Left cardiac atrium (tissue), 4 donors: ENCODE measurements around the gene PGA4. TPM values are rescaled to one million over a fixed set of nuclear protein-coding genes. Genes with fewer than 3 reads are reported as not detected.
"Not testable (repeated sequence)": the region's sequence is repeated elsewhere in the genome, so short reads cannot be mapped to it uniquely, and the experiment has no call there.

Source experiments
- ATAC-seq, 2 donors: fragments of 200-7000 bp; cut with Tn5 transposase; one replicate each; pipeline ENCODE4 v1.9.1; 2020; ENCODE audit warnings: mild to moderate bottlenecking in 2 of 2, moderate library complexity in 2 of 2
- DNase-seq: peaks from one replicate; pipeline ENCODE4 v3.0.0-alpha.2; 2020
- intact Hi-C, 2 donors: fragments of 100-400 bp; cut with DNase I; formaldehyde crosslinking; loops; one replicate each; pipeline versions ENCODE4 v1.14.1 to v1.15.1; 2022 to 2023
- total RNA-seq, 2 donors: library from RNA; stranded (reverse); fragmentation: NEBNext Ultra II Directional; extraction: Animal tissue kit (Norgen Biotek cat#: 25700); gene quantifications; one replicate each; pipeline ENCODE4 v1.2.1, GENCODE V29; 2021
- donor health status: DM: no; HTN: yes; CAD: no.
- donor health status: DM: no; HTN: yes; CAD: no; lungs with severe emphysema.
- donor health status: DM: yes; HTN: yes; CAD: no.
- donor health status: Dilated cardiomyopathy.

PGA4 gene
- total RNA-seq, 2 donors from 2014 or later = 0.41 to 3.0 TPM

DNA sequence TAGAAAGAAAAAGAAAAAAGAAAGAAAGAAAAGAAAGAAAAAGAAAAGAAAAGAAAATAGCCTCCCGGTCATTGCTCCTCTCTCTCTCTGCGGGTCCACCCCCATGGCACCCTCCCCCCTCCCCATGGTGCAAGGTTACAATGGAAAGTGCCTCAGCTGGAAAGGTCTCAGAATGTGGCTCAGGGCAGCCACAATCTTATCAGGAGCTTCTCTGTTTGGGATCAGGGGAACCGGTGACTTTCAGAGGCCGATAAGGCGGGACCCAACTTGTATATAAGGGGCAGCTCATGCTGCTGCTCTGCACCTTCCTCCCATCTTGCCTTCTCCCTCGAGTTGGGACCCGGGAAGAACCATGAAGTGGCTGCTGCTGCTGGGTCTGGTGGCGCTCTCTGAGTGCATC lies 18.7 kb downstream of the PGA4 start, which contains the start of gene PGA5:
Gene PGA5, plus strand, starts transcription at position 301 of the 400 bp plus-strand sequence. Its CDS starts 52 bp downstream, at position 353.
- ATAC-seq, intact Hi-C loops: not testable (repeated sequence)

DNA sequence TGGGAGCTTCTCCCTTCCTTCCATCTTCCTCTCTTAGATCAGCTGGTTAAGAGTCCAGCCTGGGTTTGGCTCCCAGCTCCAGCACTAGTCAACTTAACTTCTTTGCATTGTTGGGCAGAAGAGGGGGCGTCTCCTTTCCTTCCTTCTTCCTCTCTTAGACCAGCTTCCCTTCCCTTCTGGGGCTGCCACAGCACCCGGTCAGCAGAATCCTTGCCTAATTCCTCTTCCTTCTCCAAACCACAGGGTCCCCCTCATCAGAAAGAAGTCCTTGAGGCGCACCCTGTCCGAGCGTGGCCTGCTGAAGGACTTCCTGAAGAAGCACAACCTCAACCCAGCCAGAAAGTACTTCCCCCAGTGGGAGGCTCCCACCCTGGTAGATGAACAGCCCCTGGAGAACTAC lies 19.4 kb downstream of the PGA4 start:
- intact Hi-C loops, DNase-seq: not testable (repeated sequence)
- ATAC-seq = peak; percentile 33 to 77

More for the DNA sequence above, 18.7 kb downstream of the PGA4 start, which contains the start of gene PGA5:
- DNase-seq = not testable (repeated sequence)

DNA sequence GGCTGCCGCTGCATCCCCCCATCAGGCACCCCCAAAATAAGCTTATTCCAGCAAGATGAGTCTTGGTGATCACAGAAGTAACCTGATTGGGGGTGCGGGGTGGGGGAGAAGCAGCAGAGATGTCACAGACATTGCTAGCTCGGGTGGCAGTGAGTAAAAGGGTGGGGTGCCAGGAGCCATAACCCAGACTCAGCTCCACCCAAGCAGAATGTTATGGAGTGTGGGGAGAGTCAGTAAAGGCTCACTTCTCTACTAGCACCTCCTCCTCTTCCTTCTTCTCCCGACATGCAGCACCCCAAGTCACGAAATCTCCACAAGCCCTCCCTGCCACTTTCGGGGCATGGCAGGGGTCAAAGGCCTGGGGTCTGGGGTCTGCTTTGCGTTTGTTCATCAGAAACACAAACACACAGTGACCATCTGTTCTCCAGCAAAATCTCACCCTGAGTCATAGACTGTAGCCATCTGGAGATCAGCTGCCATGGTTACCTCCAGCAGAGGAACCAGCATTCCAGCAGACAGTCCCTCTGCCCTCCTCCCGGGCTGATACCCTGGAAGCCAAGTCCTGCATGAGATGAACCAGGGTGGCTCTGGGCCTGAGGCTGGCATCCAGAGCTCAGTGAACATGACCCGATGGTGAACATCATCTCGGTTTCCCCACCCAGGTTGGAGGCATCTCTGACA lies 23.3 kb downstream of the PGA4 start:
- ATAC-seq, intact Hi-C loops, DNase-seq: not testable (repeated sequence)

DNA sequence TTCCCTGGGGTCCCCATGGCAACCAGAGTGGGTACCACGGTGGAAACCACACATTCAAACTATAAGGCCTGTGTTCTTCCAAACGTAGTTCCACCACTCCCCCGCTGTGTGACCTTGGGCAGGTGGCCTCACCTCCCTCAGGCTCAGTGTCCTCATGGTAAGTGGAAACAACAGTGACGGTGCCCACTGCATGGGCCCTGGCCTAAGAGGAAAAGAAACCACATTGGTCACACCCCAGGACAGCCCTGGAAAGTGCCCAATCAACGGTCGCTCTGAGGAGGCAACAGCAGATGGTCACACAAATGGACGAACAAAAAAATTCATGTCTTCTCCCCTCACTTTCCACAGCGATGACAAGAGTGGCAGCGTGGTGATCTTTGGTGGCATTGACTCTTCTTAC lies 25.9 kb downstream of the PGA4 start:
- DNase-seq, ATAC-seq, intact Hi-C loops: not testable (repeated sequence)

DNA sequence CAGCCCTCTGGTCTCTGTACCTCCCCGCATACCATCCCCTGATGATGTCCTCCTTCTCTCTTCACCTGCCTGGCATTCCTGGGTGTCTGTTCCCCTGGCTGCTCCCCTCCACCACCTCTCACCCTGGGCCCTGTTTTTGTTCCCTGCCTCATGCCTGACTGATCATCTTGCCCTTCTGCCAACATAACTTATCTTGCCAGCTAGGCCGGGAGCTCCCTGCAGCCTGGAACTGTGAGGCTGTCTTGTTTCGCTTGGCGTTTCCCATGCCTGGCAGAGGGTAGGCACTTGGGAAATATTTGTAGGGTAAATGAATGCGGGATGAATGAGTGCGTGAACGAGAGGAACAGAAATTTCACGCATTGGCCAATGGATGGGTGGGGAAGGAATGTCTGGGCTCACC lies 27.1 kb downstream of the PGA4 start:
- intact Hi-C loops, DNase-seq: not testable (repeated sequence)
- peak; percentile 47 to 73 for ATAC-seq

DNA sequence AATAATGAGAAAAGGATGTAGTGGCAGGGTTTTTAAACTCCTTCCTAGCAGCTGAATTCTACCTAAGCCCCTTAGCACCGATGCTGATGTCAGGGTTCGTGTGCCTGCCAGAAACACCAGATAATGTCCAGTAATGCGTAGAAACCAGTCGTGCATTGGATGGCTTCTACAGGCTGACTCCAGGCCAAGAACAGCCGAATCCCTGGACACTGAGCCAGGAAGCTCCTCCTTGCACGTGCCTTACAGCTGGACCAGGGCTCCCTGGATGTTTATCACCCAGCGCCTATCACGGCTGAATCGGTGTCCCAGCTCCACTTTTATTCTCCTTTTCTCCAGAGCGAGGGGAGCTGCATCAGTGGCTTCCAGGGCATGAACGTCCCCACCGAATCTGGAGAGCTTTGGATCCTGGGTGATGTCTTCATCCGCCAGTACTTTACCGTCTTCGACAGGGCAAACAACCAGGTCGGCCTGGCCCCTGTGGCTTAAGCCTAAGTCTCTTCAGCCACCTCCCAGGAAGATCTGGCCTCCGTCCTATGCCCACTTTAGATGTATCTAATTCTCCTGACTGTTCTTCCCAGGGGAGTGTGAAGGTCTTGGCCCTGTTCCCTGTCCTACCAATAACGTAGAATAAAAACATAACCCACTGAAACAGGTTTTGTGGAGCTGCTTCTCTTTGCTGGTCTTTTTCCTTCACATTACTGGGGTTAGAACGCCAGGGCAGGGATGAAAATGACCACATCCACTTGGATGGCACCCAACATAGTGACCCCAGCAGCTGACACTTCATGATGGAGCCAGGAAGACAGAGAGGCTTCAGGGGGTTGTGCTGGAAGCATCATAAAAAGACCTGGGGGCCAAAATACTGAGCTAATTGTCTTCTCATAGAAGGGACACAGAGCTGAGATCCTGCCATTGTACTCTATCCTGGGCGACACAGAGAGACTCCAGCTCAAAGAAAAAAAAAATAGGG lies 28.9 kb downstream of the PGA4 start:
- intact Hi-C loops, DNase-seq: not testable (repeated sequence)
- peak in 1 of 2 donors; percentile 38 for ATAC-seq

DNA sequence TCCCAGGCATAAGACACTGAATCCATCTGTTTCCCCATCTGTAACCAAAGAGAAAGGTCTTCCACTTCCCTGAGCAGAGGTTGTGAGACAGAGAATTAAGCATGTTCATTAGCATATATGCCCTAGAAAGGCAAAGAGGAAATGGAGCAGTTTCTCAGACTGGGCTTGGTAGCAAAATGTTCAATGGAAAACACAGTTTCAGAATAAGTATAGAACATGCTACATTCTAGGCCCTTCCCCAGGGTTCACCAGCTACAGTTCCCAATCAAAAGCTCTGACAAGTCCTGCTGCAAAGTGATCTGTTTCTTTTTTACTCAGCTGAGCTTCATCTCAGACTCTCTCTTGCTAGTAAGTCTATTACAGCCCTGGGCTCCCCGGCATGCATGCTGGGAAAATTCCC lies 30.2 kb downstream of the PGA4 start:
- ATAC-seq, DNase-seq, intact Hi-C loops: not testable (repeated sequence)

DNA sequence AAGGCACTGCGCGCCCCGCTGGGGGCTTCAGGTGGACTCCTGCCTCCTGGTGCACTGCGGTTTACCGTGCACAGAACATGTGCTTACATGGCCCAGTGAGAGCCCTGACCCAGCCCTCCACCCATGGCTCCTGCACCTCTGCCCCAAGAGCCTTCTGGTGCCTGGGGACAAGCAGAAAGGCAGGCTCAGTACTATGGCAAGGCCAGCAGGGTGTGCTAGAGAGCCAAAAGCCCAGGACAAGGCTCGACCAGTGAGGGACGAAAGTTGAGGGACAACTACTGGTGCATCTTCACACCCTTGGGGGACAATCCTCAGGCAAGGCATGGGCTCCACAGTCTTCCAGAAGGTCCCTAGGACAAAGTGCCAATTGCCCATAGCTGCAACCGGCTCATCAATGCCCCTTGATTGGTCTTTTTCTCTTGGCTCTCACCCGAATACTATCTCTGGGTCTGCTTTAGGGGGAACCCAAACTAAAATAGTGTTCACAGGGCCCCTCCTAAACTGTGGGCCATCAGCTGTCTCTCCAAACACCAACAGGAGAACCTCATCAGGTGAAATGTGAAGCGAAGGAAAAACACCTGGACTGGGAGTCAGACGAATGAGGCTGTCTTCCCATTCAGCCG lies 32.4 kb downstream of the PGA4 start:
- DNase-seq (peak; percentile 51), ATAC-seq (peak; percentile 64 to 73)
- intact Hi-C loops = loop anchor here in 1 of 2 donors (5.0 kb wide), 1 partner anchor 133 kb away; no protein-coding TSS in a partner anchor

DNA sequence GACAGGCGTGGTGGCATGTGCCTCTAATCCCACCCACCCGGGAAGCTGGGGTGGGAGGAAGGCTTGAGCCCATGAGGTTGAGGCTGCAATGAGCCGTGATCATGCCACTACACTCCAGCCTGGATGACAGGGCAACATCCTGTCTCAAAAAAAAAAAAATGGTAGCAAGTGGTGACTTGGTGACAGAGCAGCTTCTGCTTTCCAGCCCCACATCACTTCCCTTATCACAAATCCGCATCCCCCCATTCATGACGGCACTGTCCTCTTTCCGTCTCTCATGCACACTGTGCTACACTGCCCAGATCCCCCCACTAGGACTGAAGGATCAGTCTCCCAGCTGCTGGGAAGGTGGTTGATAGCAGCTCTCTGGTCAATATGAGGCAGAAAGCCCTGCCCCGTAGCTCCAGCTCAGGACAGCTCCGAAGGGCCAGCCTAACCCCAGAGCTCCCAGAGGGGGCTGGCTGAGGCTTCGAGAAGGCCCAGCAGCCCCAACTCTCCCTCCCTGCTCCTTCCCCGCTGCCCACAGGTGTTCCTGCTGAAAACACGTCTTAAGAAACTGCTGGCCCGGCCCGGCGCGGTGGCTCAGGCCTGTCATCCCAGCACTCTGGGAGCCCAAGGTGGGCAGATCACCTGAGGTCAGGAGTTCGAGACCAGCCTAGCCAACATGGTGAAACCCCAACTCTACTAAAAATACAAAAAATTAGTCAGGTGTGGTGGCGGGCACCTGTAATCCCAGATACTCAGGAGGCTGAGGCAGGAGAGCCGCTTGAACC lies 34.7 kb downstream of the PGA4 start:
- DNase-seq (no peak), ATAC-seq (no peak)
- intact Hi-C loops = loop anchor here in 1 of 2 donors (5.0 kb wide), 1 partner anchor 130 kb away; no protein-coding TSS in a partner anchor

DNA sequence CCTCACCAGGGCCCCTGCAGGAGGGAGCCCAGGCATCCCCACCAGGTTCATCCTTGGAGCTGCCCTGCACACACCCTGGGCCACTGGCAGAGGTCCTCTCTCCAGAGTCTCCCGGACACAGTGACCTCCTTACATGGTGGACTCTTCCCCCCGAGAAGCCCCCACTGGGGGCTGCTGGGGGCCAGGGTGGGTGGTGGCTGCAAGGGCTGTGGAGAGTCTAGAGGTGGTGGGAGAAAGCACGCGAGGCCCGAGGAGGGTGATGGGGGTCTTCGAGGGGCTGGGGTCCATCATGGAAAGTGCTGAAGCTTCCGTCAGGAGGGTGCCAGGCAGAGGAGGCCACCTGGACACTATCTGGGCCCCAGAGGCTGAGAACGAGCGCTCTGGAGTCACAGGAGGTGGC lies 36.4 kb downstream of the PGA4 start:
- intact Hi-C loops = loop anchor here in 1 of 2 donors (5.0 kb wide), 1 partner anchor 129 kb away; no protein-coding TSS in a partner anchor
- DNase-seq (no peak), ATAC-seq (no peak)

DNA sequence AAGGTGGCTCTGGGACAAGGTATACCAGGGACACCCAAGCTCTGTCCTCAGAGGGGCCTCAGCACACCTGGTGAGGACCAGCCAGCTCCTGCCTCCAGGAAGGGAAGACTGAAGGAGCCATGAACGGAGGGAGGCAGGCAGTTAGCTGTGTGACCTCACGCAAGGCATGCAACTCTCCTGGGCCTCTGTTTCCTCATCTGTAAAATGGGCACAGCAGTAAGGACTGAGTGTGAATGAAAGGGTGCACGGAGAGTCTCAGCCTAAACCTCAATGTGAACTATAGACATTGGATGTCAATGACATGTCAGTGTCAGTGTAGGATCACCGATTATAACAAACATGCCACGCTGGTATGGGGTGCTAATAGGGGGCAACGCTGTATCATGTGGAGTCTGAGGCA lies 37.2 kb downstream of the PGA4 start:
- ATAC-seq = no peak
- intact Hi-C loops = loop anchor here in 1 of 2 donors (5.0 kb wide), 1 partner anchor 128 kb away; no protein-coding TSS in a partner anchor
- DNase-seq = no peak

DNA sequence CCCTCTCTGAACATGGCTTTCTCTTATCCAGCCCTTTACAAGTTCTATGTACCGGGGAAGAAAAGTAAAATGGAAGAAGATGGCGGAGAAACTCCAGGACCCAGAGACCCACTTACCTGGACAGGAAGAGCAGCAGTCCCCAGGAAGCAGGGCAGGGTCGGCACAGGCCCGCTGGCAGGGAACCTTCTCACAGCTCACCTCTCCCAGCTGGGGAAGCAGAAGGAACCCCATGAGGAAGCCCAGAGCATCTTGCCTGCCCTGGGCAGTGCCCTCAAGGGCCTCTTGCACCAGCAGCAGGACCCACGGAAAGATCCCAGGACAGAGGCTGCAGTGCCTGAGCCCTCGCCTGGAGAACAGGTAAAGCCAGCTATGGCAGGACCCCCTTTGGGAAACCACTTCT lies 42.2 kb downstream of the PGA4 start:
- intact Hi-C loops = no loop called here
- DNase-seq (no peak), ATAC-seq (no peak)

DNA sequence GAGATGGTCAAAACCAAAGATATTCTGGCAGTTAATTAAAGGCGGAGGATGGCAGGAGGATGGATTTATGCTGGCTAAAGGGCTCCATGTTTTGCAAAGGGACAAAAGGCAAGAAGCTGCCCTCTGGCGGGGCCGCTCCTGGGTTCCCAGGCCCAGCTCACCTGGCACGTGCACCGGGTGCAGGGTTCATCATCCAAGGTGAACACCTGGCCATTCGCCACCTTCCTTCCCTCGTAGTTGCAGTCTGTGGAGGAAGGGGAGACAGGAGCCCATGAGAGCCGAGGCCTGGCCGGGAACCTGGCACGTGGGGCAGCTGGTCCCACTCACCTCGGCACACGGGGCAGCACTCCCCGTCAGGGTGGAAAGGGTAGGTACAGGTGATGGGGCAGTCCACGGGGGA lies 42.6 kb downstream of the PGA4 start:
- no peak for DNase-seq
- intact Hi-C loops = no loop called here
- no peak for ATAC-seq

DNA sequence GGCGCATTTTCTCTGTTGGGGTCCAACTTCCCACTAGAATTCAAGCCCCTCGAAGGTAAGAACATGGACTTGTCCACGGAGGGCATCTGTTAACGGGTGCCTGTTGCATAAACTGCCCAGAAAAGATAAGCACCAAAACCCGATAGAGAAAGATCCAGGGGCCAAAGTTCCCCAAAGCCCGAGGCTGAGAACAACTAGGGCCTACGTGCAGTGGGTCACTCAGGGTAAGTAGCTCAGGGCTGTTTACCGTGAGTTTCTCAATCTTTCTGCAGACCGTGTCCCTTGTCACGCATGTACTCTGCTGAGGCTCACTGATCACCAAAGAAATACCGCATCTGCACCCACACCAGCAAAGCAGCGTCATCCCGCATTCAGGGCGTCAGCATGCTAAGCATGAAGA lies 43.2 kb downstream of the PGA4 start:
- no peak for DNase-seq
- no peak for ATAC-seq
- intact Hi-C loops = no loop called here

DNA sequence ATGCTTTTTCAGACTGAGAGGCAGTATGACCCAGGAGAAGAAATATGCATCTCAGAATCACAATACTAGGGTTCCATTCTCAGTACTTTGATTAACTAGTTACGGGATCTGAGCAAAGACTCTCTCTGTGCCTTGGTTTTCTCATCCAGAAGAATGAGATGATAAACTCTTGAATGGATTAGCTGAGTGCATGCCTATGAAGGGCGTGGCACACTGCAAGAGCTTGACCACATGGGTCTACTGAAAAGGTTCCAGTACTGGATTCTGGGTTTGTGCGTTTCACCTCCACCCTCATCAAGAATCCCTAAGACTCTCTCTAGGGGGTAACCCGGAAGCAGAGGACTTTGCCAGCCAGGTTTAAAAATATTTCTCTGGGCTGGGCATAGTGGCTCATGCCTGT lies 44.5 kb downstream of the PGA4 start:
- intact Hi-C loops = no loop called here
- no peak for DNase-seq
- ATAC-seq = no peak

DNA sequence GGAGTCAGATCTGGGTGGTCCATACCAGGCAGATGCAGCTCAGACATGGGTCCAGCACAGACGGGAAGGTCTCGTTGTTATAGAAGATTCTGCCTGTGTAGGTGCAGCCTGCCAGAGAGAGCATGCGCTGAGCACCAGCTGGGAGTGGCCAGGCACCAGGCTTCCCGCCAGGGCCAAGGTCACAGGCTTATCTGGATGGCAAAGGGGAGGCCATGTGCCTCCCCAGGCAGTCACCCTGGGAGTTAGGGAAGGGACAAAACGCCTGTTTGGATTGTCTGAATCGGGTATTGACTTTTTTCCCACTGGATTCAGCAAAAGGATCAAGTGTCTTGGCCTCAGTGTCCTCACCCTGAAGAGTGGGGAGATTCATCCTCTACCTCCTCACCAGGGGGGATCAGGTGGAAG lies 45.3 kb downstream of the PGA4 start:
- ATAC-seq = no peak
- DNase-seq = no peak
- intact Hi-C loops = no loop called here

DNA sequence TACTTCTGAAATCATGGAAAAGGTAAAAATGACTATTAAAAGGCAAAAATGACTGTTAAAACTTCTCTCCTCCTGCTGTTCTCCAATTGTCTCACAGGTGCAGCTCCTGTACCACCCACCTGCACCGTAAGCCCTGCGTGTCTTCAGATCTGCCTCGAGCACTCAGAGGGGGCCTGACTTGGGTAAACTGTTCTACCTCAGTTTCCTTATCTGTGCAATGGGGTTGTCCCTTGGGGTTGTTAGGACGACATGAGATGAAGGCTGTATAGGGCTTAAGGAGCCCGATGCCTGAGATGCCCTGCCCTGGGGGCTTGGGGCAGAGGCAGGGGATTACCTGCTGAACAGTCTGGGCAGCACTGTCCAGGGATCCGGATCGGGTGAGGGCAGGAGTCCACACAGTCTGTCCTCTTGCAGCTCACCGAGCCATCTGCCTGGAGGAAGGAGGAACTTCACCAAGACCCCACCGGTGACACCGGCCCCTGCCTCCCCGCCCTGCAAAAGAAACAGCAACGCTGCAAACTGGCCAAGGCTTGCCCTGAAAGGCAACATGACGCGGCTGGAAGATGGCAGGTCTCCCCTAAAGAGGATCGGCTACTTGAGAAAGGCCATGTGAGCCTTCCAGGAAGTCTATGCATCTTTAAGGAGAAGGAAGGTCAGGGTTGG lies 46.6 kb downstream of the PGA4 start:
- no peak for DNase-seq

More for the DNA sequence above, 46.6 kb downstream of the PGA4 start:
- intact Hi-C loops = no loop called here
- ATAC-seq = no peak
